ENCODE results near the gene LSG1.

- TF ChIP-seq POLR2AphosphoS5 (IDR thresholded peaks at IDR 0.05; ENCODE audit: borderline replicate concordance, low read depth, low read length) (no peak), EZH2 (IDR thresholded peaks at IDR 0.05) (no peak), FOXP2 (optimal IDR thresholded peaks at IDR 0.05; ENCODE audit: control extremely low read depth, extremely low read length, insufficient read depth) (no peak)
Observed at GRCh38 chr3:194680888-194681615, 9.1 kb upstream of the LSG1 start.
